ENCODE data around the gene LRRC8C. TPM values are rescaled to one million over a fixed set of nuclear protein-coding genes. Genes with fewer than 3 reads are reported as not detected.

Gene LRRC8C
- total and polyA plus RNA-seq, 2 donors (not counting 1 experiment from before 2014, with no cell fraction given): 3.9 to 6.8 TPM

DNA sequence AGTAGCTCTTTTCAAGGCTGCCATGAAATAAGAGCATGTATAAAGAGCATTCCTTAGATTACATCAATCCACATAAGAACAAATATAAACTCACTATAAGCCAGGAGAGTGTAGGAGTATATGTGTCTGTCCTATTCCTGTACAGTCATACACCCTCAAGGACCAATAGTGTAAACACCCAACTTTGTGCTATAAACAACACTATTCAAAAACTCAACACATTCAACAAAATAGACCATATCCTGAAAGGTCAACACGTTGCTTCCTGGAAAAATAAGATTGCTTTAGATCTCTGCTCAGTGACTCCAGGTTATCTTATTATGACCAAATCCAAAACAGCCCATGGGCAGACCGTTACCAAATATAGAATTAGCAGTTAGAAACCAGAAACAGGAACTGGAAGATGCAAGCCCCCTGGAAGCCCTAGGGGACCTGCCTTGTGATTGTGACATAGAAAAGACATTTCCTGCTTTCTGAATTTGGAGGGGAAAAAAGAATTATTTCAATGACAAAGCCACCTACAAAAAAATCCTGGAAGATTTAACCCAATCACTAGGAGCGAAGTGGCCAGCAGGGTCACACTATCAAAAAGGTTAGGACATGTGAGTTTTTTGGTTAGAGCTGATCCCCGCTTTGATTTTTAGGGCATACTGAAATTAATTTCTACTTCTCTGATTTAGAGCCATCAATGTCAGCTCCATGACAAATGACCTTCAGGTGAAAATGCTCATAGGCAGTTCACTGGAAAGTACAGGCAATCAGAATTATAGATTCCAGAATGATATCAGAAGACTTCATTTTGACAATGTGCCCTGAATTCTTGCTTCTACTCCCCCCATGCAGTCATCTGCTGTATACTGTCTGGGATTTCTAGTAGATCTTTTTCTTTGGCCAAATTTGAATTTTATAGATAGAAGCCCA, 59.9 kb downstream of the LRRC8C start:
- H2AFZ ChIP-seq (ENCODE audit: insufficient read depth, low read depth, low read length, poor library complexity, severe bottlenecking): no peak overlapping the region
- no peak for TF ChIP-seq EZH2 (IDR thresholded peaks at IDR 0.05; ENCODE audit: borderline replicate concordance, insufficient read depth, low read depth, low read length, poor library complexity, severe bottlenecking)
- TF ChIP-seq, protein P1, sequence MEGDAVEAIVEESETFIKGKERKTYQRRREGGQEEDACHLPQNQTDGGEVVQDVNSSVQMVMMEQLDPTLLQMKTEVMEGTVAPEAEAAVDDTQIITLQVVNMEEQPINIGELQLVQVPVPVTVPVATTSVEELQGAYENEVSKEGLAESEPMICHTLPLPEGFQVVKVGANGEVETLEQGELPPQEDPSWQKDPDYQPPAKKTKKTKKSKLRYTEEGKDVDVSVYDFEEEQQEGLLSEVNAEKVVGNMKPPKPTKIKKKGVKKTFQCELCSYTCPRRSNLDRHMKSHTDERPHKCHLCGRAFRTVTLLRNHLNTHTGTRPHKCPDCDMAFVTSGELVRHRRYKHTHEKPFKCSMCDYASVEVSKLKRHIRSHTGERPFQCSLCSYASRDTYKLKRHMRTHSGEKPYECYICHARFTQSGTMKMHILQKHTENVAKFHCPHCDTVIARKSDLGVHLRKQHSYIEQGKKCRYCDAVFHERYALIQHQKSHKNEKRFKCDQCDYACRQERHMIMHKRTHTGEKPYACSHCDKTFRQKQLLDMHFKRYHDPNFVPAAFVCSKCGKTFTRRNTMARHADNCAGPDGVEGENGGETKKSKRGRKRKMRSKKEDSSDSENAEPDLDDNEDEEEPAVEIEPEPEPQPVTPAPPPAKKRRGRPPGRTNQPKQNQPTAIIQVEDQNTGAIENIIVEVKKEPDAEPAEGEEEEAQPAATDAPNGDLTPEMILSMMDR (IDR thresholded peaks at IDR 0.05): no peak
- 30% methylated on average over 2 of the region's 4 CpGs for WGBS (ENCODE audit: insufficient coverage)
- ChIA-PET POLR2A (no interaction called here), CTCF (interaction anchor here (1.6 to 4.8 kb wide), 3 partner anchors 8 to 93 kb away, joined by 3 to 29 read pairs (median 3); no protein-coding TSS in a partner anchor)
- peak; percentile 77 for DNase-seq
- peak overlapping the region in 1 of 5 experiments; percentile 6 for H3K4me3 ChIP-seq (ENCODE audit: control extremely low read depth in 1 of 5, extremely low read depth in 1 of 5, insufficient read depth in 1 of 5, low read depth in 2 of 5, low read length in 4 of 5)
- H3K4me2 ChIP-seq (replicated peaks; ENCODE audit: low read depth, low read length, poor library complexity, severe bottlenecking): peak overlapping the region; percentile 70
- no peaks in the 10 kb centered on the region for H4K20me1 ChIP-seq (ENCODE audit: control insufficient read depth, insufficient read depth, low read length, poor library complexity, severe bottlenecking)
- H3K79me2 ChIP-seq (ENCODE audit: control insufficient read depth, insufficient read depth, low read length): peaks cover 15% of the 10 kb centered on the region
- Mint-ChIP-seq H3K9me3 (ENCODE audit: insufficient read depth) (no peaks in the 10 kb centered on the region), H3K27ac (peak overlapping the region; percentile 42), H3K4me3 (peak overlapping the region; percentile 35), H3K4me1 (peaks cover 54% of the 10 kb centered on the region), H3K27me3 (no peaks in the 10 kb centered on the region)
- intact Hi-C loops (cut with micrococcal nuclease): loop anchor here (1.0 to 10.0 kb wide), 7 partner anchors 12 to 168 kb away; partner anchors contain the start of genes LRRC8B and LRRC8C
- peak; percentile 63 for ATAC-seq (ENCODE audit: low read depth)
- peak overlapping the region; percentile 31 for H3K9ac ChIP-seq (ENCODE audit: low read length)
- H3K27me3 ChIP-seq (replicated peaks in 1 of 4; ENCODE audit: control extremely low read depth in 1 of 4, control insufficient read depth in 3 of 4, insufficient read depth in 4 of 4, low read length in 3 of 4): no peaks in the 10 kb centered on the region
- no peaks in the 10 kb centered on the region for H3K9me3 ChIP-seq (ENCODE audit: control extremely low read depth in 1 of 3, control insufficient read depth in 2 of 3, insufficient read depth in 1 of 3, low read length in 2 of 3)
- H3K36me3 ChIP-seq (replicated peaks in 1 of 2; ENCODE audit: control extremely low read depth in 1 of 2, control insufficient read depth in 1 of 2, extremely low read depth in 1 of 2, insufficient read depth in 2 of 2, low read length in 1 of 2): peaks cover 2 to 9% of the 10 kb centered on the region in 2 experiments
- peaks cover 37 to 48% of the 10 kb centered on the region in 2 donors for H3K4me1 ChIP-seq (ENCODE audit: control insufficient read depth in 2 of 2, insufficient read depth in 2 of 2, low read length in 2 of 2)
- H3K27ac ChIP-seq (ENCODE audit: low read length in 2 of 2): peak overlapping the region; percentile 68 to 93

DNA sequence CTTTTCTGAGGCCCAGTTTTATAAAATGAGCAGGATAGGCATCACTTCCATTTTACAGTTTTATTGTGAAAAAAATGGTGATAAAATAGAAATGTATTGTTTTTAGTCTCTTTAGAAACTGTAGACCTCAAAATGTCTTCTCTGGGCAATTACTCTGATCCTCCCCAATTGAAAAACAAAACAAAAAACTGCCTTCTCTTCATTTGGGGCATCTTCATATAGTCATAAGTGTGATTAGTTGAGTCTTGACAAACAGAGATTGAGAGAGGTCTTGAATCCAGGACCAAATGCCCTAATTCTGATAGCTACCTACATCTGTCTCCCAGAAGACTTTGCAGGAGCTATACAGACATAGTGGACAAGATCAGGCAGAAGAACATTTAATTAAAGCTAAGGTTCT, 62.9 kb downstream of the LRRC8C start:
- Mint-ChIP-seq H3K4me1 (peaks cover 78% of the 10 kb centered on the region), H3K4me3 (no peak overlapping the region), H3K9me3 (ENCODE audit: insufficient read depth) (no peaks in the 10 kb centered on the region), H3K27me3 (no peaks in the 10 kb centered on the region), H3K27ac (no peak overlapping the region)
- intact Hi-C loops (cut with micrococcal nuclease): loop anchor here (2.0 to 10.0 kb wide), 2 partner anchors 21 to 171 kb away; partner anchors contain the start of gene LRRC8B
- H3K27me3 ChIP-seq (replicated peaks in 1 of 4; ENCODE audit: control extremely low read depth in 1 of 4, control insufficient read depth in 3 of 4, insufficient read depth in 4 of 4, low read length in 3 of 4): no peaks in the 10 kb centered on the region
- no peak overlapping the region for H2AFZ ChIP-seq (ENCODE audit: insufficient read depth, low read depth, low read length, poor library complexity, severe bottlenecking)
- no peaks in the 10 kb centered on the region for H3K9me3 ChIP-seq (ENCODE audit: control extremely low read depth in 1 of 3, control insufficient read depth in 2 of 3, insufficient read depth in 1 of 3, low read length in 2 of 3)
- H3K27ac ChIP-seq (ENCODE audit: low read length in 2 of 2): peak overlapping the region in 1 of 2 donors; percentile 45
- H3K4me2 ChIP-seq (replicated peaks; ENCODE audit: low read depth, low read length, poor library complexity, severe bottlenecking): no peak overlapping the region
- DNase-seq: no peak
- peaks cover 25% of the 10 kb centered on the region for H3K79me2 ChIP-seq (ENCODE audit: control insufficient read depth, insufficient read depth, low read length)
- H3K4me3 ChIP-seq (ENCODE audit: control extremely low read depth in 1 of 5, extremely low read depth in 1 of 5, insufficient read depth in 1 of 5, low read depth in 2 of 5, low read length in 4 of 5): no peak overlapping the region
- H3K4me1 ChIP-seq (ENCODE audit: control insufficient read depth in 2 of 2, insufficient read depth in 2 of 2, low read length in 2 of 2): peaks cover 52 to 72% of the 10 kb centered on the region in 2 donors
- no peak for ATAC-seq (ENCODE audit: low read depth)
- H3K9ac ChIP-seq (ENCODE audit: low read length): no peak overlapping the region
- no peak for TF ChIP-seq EZH2 (IDR thresholded peaks at IDR 0.05; ENCODE audit: borderline replicate concordance, insufficient read depth, low read depth, low read length, poor library complexity, severe bottlenecking)
- TF ChIP-seq, protein P1 (IDR thresholded peaks at IDR 0.05): no peak
- ChIA-PET CTCF (interaction anchor here (1.2 to 4.8 kb wide), 3 partner anchors 10 to 72 kb away, joined by 4 to 29 read pairs (median 7); no protein-coding TSS in a partner anchor), POLR2A (no interaction called here)
- H4K20me1 ChIP-seq (ENCODE audit: control insufficient read depth, insufficient read depth, low read length, poor library complexity, severe bottlenecking): no peaks in the 10 kb centered on the region
- no peaks in the 10 kb centered on the region for H3K36me3 ChIP-seq (replicated peaks in 1 of 2; ENCODE audit: control extremely low read depth in 1 of 2, control insufficient read depth in 1 of 2, extremely low read depth in 1 of 2, insufficient read depth in 2 of 2, low read length in 1 of 2)
